ENCODE data around the gene AAMP.

Gene AAMP

GRCh38 chr2:218218268-218219185 is 51.4 kb downstream of the AAMP start:
- DNase-seq, result no peak

DNA sequence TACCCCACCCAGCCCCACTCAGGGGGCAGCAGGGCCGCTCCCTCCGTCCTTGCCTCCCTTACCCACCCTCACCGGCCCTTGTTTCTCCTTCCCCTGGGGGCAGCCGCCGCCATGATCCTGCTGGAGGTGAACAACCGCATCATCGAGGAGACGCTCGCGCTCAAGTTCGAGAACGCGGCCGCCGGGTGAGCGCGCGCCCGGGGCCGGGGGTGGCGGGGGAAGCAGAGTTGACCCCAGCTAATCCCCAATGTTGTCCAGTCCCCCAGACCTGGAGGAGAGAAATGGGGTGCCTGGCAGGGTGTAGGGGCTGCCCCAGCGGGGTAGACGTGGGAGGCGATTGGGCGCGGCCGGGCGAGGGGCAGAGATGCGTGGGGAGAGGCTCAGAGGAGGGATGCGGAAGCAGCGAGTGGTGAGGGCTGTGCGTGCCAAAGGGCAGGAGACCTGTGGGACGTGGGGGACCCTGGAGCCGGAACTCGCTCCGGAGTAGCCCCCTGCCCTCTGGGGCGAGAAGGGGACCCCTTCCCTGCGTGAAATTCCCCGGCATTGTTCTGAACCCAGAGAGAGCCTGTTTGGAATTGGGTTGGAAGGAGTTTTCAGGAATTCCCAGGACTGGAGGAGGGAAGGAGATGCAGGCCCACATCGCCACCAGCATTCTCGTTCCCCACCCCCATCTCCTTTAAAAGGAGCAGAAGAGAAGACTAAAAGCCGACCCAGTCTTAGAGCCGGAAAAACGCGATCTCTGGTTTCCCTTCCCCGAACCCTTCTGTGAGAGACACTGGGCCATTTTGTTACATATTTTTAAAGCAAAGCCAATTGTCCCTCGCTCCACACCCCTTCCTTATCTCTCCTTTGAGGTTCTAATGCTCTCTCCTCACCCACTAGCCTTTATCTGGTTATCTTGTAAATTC is 52.3 kb downstream of the AAMP start:
- DNase-seq, result no peak

GRCh38 chr2:218216674-218217359 is 53.1 kb downstream of the AAMP start, which contains the start of gene ARPC2:
ARPC2 (plus strand) TSS chr2:218217189; CDS start chr2:218217471, 282 bp downstream.
- DNase-seq, result peak; percentile 80

DNA sequence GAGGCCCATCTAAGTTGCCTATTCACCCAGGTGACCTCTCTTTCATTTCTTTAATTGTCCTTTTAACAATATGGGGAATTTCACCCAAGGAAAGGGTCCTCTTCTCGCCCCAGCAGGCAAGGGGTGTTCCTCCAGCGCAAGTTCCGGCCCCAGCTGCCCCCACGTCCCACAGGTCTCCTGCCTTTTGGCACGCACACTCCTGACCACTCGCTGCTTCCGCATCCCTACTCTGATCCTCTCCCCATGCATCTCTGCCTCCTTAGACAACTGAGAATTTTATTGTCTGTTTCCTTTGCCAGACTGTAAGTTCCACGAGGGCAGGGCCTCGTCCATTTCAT is 53.6 kb downstream of the AAMP start:
- DNase-seq, result no peak

All from NCI-H526 treated with DMSO at 0.1 percent for 48 hours (cell line).